H4 (cell line): Measurements from ENCODE around the gene VPS52. TPM values are rescaled to one million over a fixed set of nuclear protein-coding genes. Genes with fewer than 3 reads are reported as not detected.
"Not testable (repeated sequence)": the region's sequence is repeated elsewhere in the genome, so short reads cannot be mapped to it uniquely, and the experiment has no call there.

ENCODE experiments used
- DNase-seq: peaks from one replicate; pipeline ENCODE4 v3.0.0-alpha.2; 2015; ENCODE audit warnings: low spot score
- total RNA-seq: library from RNA; depleted of rRNA; stranded (reverse); fragments of >200 nt; shearing (Covaris generic); gene quantifications from 2 replicates; pipeline ENCODE4 v1.2.3, GENCODE V29; 2014

The VPS52 gene
- total RNA-seq, 1 experiment from 2014 or later, result 38.9 TPM

DNA sequence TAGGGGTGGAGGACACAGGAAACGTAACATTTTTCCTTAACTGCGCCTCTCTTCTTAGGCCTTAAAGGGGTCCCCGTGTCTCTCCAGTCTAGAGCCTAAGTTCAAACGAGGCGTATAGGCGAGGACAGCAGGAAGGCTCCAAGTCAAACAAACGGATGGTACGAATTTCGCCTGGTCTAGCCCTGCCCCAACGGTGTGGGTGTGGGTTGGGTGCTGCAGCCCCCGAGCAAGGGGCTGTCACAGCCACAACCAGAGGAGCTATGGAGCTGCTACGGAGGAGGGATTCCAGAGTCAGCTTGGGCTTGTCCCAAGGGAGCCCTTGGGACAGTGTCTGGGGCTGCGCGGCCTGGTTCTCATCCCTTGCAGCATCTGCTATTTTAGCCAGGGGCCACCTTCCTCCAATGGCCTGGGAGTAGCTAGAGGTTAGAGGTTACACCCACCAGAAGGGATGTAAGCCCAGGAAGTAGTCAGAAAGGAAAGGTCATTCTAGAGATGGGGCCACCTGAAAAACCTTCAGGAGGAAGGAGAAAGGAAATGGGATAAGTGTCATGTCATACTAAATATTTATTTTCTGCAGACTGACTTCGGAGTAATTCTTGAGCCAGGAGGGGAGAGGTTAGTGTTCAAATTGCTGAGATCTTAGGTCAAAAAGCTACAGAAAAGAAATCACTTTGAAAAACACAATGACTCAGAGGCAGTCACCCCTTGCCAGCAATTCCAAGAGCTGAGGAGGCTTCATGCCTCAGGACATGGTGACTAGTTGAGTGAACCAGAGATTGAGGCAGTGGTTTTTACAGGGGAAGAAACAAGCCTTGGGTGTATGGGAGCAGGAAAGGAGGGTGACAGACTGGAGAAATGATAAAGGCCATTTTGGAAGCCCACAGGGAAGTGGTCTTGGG is 21.7 kb downstream of the VPS52 start:
- peak; percentile 32 for DNase-seq

DNA sequence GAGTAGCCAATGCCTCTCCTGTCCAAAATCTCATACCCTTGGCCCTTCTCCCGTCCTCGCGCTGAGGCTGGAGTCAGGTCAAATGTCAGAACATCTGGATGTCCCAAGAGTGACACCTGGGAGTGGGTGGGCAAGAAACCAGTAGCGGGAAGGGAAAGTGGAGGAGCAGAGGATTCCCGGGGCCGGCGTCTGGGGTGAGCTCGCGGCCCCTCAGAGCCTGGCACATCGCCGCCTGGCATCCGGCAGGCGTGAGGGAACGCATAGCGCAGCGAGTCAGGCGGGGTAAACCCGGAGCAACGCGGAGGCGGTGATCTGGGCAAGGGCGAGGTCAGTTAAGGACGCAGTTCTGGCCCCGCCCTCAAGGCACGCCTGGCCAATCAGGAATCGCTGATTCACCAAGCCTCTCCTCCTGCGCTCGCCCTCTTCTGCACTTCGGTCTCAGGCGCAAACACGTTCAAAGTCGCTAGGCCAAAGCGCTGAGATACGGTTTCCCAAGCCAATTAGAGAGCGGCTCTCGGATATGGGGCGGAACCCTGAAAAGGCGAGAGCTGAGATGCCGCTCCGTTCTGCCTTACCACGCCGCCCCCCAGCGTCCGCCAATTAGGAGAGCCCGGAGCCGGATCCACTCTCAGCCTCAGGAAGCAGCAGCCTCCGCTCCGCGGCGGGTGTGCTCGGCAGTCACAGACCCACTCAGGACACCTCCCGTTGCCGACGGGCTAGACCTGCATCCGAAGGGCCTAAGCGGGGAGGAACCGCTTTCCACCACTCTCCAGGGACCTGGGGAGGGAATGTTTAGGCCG is 22.5 kb downstream of the VPS52 start:
- DNase-seq, result peak; percentile 99

DNA sequence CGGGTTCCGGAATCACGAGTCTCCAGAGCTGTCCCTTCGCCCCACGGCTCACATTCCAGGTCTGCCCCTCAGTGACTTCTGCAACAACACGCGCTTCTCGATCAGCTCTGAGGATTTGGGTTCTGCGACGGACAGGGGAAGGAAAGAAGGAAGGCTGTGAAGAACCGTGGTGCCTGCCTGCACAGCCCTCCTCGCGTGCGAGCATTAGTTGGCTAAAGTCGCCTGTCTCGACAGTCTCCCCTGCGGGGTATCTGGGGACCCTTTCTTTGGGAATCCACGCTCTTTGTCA is 23.1 kb downstream of the VPS52 start:
- DNase-seq, result peak; percentile 46

DNA sequence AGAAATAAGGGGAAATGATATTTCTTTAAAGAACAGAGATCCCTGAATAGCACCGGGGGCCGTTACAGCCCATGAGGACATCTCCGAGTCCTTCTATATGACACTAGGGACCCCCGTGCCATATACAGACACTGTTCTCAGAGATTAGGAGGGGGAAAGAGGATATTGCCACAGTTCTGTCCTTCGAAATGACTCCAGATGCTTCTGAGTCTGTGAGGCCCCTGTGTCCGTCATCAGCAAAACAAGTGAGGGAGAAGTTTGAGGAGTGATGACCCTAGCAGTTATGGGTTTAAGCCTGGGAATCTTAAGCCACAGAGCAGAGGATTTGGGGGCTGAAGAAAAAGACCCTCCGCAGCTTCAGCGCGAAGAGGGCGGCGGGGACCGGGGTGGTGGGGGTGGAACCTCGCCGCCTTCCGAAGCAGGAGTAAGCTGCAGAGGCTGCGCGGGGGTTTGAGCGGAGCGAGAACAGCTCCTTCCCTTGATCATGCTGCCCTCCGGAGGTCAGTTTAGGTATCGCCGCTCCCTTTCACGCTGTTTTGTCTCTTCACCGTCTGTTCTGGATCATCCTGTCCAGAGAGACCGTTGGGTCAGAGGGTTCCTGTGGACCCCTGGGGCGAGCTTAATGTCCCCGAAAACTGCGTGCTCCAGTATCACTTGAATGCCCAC is 23.6 kb downstream of the VPS52 start:
- peak; percentile 82 for DNase-seq

DNA sequence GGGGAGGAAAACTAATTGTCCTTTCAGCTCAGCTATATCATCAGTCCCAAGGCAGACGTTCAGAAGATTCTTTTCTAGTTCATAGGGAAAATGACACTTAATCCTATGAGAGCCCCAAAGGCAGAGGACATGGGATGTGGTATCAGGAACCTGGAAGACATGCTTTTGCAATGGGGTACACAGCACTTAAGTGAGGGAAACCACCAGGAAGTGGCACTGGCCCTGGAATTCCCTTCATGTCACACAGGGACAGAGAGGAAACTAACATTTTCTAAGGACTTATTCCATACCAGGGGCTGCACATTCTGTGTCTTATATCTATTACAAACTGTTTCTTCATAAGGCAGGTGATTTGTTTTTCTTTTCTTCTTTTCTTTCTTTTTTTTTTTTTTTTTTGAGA is 28.2 kb downstream of the VPS52 start:
- no peak for DNase-seq

DNA sequence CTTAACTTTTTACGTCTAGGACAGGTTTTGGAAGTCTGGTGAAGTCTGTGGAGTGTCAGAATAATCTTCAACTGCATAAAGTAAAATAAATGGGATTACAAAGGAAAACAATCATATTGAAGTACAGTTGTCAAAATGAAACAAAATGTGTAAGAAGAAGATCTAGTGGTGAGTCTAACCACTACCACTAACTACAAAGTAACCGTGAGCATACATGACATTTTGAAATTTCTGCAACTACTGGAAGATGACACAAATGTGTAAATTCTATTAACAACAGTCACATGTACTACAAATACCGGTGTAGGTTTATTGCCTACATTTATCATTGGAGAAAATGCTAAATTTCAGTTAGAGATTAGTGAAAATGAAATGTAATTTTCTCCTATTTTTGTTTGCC is 29.7 kb downstream of the VPS52 start:
- DNase-seq, result no peak

DNA sequence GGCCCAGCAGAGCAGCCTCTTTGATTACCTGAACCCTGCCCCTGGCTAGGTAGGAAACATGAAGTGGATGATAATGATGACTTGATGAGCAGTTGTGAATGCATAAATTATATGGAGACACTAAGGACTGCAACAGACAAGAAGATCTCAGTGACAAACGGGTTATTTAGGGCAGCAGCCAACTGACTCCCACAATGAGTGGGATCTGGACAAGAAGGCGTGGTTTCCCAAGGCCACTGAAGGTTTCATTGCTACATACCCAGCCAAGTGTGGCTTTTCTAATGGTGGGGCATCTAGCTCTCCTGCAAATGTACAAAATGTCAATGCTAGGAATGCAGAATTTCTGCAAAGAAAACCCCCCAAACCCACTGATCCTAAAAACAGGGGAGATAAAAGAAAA is 33.9 kb downstream of the VPS52 start:
- no peak for DNase-seq

DNA sequence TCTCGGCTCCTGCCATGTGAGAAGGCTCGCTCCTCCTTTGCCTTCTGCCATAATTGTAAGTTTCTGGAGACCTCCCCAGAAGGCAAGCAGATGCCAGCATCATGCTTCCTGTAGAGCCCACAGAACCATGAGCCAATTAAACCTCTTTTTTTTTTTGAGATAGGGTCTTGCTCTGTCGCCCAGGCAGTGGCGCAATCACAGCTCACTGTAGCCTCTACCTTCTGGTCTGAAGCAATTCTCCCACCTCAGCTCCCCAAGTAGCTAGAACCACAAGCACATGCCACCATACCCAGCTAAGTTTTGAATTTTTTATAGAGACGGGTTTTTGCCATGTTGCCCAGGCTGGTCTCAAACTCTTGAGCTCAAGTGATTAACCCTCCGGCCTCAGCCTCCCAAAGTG is 34.8 kb downstream of the VPS52 start:
- no peak for DNase-seq

DNA sequence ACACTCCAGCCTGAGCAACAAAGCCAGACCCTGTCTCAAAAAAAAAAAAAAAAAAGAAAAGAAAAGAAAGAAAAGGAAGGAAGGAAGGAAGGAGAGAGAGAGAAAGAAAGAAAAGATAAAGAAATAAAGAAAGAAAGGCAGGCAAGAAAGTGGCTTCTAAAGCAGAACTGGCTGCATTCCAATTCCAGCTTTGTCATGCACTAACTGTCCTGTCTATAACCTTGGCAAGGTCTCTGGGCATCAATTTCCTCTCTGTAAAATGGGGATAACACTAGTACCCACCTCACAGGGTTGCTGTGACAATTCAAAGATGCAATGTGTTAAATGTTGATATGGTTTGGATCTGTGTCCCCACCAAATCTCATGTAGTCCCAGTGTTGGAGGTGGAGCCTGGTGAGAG is 35.3 kb downstream of the VPS52 start:
- DNase-seq, result no peak

DNA sequence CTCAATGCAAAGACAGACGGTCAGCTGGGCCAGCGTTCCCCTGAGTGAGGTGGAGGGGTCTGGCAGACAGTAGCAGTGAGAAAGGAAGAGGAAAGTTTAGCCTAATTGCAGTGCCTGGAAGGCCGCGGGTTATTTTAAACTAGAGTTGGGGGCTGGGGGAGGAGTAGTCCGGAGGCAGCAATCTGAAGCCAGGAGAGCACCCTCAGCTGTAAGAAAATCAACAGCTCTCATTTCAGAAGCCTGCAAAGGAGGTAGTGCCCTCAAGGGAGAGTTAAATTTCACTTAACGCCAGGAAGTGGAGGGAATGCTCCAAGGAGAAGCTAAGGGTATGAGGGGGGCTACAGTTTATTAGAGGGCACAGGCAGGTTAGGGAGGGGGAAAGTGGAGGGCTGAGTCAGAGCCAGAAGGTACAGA is 36.4 kb downstream of the VPS52 start:
- DNase-seq, result no peak

DNA sequence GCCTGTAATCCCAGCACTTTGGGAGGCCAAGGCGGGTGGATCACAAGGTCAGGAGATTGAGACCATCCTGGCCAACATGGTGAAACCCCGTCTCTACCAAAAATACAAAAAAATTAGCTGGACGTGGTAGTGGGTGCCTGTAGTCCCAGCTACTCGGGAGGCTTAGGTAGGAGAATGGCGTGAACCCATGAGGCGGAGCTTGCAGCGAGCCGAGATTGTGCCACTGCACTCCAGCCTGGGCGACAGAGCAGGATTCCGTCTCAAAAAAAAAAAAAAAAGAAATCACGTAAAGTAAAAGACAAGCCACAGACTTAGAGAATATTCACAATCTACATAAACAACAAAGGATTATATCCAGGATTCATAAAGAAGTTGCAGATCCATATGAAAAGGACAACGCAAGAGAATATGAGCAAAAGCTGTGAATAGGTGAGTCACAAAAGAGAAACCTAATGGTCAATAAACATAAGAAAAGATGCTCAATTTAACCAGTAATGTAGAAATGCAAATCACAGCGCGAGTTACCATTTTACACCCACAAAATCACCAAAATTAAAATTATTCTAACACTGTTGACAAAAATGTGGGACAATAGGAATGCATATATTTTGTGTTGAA is 45.1 kb downstream of the VPS52 start:
- not testable (repeated sequence) for DNase-seq

DNA sequence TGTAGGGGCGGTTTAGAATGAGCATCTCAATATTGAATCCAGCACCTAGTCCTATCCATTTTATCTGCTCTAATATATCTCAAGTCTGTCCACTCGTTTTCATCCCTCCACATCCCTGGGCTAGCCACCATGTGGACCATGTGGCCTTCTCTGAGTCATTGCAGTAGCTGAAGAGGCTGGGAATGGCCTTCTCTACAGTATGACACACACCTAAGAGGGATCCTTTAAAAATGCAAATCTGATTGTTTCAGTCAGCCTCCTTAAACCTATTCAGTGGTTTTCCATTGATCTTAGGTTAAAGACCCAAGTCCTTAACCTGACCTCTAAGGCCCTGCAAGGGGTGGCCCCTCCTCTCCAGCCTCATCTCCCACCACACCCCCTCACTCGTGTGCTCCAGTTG is 54.0 kb downstream of the VPS52 start:
- DNase-seq, result no peak

DNA sequence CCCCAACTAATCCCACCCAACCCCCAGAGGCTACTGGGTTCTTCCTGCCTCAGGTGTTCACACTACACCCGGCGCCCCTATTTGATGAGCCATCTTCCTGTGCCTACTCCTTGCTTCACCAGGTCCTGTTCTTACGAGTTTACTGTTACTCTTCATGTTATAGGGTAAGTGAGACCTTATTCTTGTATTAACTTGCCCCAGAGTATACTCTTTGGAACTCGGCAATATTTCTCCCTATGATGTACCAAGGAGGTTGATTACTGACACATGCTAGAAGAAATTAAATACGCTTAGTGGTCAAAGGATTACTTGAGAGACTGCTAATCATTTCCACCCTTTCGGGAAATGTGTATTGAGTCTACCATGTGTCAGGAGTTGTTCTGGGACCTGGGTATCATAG is 54.4 kb downstream of the VPS52 start:
- no peak for DNase-seq

DNA sequence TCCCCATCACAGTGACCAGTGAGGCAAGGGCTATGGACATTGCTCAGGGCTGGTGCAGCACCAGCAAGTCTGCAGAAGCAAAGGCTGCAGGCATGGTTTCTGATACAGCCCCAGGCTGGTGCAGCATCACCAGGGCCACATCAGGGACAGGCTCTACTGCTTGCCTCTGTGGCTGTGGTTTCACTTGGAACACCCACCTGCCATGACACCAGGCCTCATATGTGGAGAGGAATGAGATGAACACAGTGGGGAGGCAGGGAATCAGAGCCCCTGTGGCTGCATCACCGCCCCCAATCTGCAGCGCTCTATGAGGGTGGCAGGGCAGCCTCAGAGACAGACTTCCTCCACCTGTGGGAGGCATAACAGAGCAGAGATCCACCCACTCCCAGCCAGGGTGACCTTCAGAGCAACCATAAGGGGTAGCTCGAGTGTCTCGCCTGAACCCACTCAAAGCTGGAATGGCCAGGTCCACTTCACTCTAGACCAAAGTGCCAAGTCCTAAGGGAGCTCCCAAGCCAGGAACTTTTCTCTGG is 55.5 kb downstream of the VPS52 start:
- DNase-seq, result no peak

DNA sequence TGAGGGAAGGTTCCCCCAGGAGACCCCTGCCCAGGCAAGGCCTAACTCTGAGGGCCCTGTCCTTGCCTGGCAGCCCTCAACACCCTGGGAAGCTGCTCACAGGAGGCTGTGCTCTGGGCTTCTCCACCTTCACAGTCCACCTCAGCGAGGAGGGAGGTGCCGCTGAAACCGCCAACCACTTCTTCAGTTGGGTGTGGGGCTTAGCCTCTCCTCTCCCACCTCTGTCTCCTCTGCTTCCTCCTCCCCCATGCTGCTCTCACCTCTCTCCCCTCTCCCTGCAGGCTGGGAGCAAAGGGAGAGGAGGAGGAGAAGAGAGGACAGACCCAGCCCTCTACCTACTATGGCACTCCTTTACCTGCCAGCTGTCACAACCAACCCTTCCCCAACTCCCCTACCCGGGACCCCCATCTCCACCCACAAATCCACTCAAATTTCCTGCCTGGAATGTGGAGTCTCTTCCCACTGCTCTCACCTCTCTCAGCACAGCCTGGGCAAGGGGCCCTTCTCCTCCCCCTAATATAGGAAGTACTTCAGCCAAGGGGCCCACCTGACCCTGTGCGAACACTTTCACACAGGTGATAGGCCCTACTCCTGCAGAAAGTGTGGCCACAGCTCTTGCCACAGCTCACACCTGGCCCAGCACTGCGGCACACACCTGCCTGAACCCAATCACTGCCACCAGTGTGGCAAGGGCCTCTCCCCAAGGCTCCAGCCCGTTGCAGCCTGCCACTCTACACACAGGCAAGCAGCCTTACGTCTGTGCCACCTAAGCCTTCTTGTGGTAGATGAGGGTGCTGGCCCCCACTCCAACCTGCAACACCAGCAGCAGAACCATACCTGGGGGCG is 56.2 kb downstream of the VPS52 start:
- DNase-seq, result no peak

DNA sequence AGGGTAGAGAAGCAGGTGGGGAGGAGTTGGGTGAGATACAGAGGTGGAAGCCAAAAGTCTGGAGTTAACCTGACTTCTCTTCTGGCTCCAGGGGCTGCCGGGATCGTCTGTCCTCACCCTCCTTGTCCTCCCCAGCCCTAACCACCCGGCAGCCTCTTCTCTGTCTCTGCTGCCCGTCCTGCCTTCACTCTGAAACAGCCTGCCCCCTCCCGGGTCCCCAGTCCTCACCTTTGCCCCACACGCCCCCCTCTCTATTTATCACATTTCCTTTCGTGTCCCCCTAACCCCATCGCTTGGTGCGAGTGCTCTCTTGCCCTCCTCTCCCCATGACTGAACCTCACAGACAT is 57.7 kb downstream of the VPS52 start:
- no peak for DNase-seq

DNA sequence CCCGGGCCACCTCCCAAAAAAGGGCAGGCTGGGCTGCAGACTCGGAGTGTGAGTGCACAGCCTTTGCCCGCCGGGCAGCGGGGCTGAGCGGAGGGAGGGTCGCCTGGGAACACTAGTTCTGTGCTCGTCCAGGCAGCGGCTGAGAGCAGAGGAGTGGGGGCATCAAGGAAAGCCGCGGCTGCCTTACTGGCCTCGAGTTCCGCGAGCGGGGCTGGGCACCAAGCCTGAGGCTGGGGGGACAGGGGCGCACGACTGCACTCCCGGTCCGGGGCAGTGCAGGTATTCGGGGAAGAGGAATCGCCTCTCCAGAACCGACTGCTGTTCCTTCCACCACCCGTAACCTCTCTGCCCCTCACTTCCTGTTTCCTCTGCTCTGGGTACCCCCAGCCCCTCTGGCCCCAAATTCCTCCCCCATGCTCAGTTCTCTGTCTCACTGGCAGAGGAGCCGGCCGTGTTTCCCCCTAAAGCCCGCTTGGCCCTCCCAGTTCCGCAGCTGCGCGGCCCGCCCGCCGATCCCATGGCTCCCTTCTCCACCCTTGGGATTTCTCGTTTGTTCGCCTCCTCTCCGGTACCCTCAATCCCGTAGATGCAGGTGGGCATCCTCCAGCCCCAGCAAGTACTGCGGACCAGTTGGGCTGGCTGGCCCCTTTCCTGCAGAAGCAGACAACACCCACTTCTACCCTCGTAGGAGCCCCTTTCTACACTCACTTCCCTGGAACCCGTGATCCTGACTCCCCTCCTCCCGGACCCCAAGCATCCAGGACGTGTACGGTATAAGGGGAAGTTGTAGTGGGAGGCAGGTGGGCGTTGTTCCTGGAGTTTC is 58.3 kb downstream of the VPS52 start:
- no peak for DNase-seq

DNA sequence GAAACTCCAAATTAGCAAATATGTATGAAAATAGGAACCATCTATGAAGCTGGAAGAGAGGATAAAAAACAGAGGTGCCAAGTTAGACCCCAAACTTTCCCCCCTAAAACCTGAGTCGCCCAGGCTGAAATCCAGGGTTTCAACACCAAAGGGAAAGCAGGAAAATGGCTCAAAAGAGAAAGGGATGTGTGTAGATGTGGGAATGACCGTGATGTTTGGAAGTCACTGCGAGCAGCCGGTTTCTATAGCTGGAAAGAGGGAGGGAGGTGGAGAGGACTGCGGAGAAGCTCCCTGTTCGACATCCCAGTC is 58.9 kb downstream of the VPS52 start:
- DNase-seq, result no peak

DNA sequence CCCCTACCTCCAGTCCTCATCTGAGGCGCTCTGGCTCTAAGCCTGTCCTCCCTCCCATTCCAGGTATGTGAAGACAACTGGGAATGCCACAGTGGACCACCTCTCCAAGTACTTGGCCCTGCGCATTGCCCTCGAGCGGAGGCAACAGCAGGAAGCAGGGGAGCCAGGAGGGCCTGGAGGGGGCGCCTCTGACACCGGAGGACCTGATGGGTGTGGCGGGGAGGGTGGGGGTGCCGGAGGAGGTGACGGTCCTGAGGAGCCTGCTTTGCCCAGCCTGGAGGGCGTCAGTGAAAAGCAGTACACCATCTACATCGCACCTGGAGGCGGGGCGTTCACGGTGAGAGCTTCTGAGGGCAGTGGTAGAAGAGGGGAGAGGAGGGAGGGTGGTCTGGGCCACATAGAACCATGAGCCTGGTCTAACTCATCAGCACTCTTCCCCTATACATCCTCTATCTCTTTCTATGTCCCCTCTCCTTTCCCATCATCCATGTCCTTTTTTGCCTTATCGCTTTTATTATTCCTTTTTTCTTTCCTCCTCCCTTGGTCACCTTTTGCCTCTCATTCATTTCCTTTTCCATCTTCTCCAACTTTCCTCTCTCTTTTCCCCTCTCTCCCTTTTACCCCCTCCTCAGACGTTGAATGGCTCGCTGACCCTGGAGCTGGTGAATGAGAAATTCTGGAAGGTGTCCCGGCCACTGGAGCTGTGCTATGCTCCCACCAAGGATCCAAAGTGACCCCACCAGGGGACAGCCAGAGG is 59.8 kb downstream of the VPS52 start:
- DNase-seq, result no peak

DNA sequence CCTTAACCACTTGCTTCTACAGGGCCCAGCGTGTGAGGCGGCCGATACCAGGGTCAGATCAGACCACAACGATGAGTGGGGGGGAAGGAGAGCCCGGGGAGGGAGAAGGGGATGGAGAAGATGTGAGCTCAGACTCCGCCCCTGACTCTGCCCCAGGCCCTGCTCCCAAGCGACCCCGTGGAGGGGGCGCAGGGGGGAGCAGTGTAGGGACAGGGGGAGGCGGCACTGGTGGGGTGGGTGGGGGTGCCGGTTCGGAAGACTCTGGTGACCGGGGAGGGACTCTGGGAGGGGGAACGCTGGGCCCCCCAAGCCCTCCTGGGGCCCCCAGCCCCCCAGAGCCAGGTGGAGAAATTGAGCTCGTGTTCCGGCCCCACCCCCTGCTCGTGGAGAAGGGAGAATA is 60.5 kb downstream of the VPS52 start:
- no peak for DNase-seq
